Metanephros (tissue), 1 donor: ENCODE measurements around the gene RRBP1. TPM values are rescaled to one million over a fixed set of nuclear protein-coding genes. Genes with fewer than 3 reads are reported as not detected.

ENCODE experiments used
- total RNA-seq: library from RNA; depleted of rRNA; stranded (reverse); fragments of >200 nt; gene quantifications from one replicate; pipeline ENCODE4 v1.2.3, GENCODE V29; 2014

Gene RRBP1, protein sequence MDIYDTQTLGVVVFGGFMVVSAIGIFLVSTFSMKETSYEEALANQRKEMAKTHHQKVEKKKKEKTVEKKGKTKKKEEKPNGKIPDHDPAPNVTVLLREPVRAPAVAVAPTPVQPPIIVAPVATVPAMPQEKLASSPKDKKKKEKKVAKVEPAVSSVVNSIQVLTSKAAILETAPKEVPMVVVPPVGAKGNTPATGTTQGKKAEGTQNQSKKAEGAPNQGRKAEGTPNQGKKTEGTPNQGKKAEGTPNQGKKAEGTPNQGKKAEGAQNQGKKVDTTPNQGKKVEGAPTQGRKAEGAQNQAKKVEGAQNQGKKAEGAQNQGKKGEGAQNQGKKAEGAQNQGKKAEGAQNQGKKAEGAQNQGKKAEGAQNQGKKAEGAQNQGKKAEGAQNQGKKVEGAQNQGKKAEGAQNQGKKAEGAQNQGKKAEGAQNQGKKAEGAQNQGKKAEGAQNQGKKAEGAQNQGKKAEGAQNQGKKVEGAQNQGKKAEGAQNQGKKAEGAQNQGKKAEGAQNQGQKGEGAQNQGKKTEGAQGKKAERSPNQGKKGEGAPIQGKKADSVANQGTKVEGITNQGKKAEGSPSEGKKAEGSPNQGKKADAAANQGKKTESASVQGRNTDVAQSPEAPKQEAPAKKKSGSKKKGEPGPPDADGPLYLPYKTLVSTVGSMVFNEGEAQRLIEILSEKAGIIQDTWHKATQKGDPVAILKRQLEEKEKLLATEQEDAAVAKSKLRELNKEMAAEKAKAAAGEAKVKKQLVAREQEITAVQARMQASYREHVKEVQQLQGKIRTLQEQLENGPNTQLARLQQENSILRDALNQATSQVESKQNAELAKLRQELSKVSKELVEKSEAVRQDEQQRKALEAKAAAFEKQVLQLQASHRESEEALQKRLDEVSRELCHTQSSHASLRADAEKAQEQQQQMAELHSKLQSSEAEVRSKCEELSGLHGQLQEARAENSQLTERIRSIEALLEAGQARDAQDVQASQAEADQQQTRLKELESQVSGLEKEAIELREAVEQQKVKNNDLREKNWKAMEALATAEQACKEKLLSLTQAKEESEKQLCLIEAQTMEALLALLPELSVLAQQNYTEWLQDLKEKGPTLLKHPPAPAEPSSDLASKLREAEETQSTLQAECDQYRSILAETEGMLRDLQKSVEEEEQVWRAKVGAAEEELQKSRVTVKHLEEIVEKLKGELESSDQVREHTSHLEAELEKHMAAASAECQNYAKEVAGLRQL (N-terminal part only)
- 121 TPM for total RNA-seq

GRCh38 chr20:17682103-17682888, at the start of gene RRBP1:
Gene RRBP1, minus strand, starts transcription at chr20:17682242. Its CDS starts 21,735 bp downstream, at chr20:17660507.

GRCh38 chr20:17699931-17700351, 17.9 kb upstream of the RRBP1 start, which contains the start of gene BANF2:
Gene BANF2, plus strand, starts transcription at chr20:17699966. Its CDS starts 25,060 bp downstream, at chr20:17725026.

GRCh38 chr20:17569616-17570346, 112.3 kb downstream of the RRBP1 start, which contains the start of gene DSTN:
Gene DSTN, plus strand, starts transcription at chr20:17570075. Its CDS starts 134 bp downstream, at chr20:17570209.

Other genes starting within 250 kb of the RRBP1 start
- 1.8 TPM for gene BFSP1, start 150.9 kb downstream of the RRBP1 start, total RNA-seq
- 167 TPM for gene DSTN, start 112.2 kb downstream of the RRBP1 start, total RNA-seq
- not detected for gene BANF2, start 17.7 kb upstream of the RRBP1 start, total RNA-seq